Osteocyte (in vitro differentiated cells): Measurements from ENCODE around the gene SERP1. TPM values are rescaled to one million over a fixed set of nuclear protein-coding genes. Genes with fewer than 3 reads are reported as not detected.

Source experiments
- DNase-seq: peaks from one replicate; pipeline ENCODE4 v3.0.0; 2021; ENCODE audit warnings: mixed read lengths; ENCODE audit not compliant: unreplicated experiment; ENCODE audit errors: extremely low spot score
- H3K27ac Mint-ChIP-seq: one replicate; pipeline ENCODE4 v1.8.0; 2021; ENCODE audit warnings: mild to moderate bottlenecking, mixed read lengths; ENCODE audit not compliant: unreplicated experiment
- H3K27me3 Mint-ChIP-seq: one replicate; pipeline ENCODE4 v1.8.0; 2021; ENCODE audit warnings: mixed read lengths; ENCODE audit not compliant: unreplicated experiment
- H3K36me3 Mint-ChIP-seq: one replicate; pipeline ENCODE4 v1.8.0; 2021; ENCODE audit warnings: mixed read lengths; ENCODE audit not compliant: unreplicated experiment
- H3K4me1 Mint-ChIP-seq: one replicate; pipeline ENCODE4 v1.8.0; 2021; ENCODE audit warnings: mixed read lengths; ENCODE audit not compliant: unreplicated experiment
- H3K4me3 Mint-ChIP-seq: one replicate; pipeline ENCODE4 v1.8.0; 2021; ENCODE audit warnings: mild to moderate bottlenecking, moderate library complexity, mixed read lengths; ENCODE audit not compliant: unreplicated experiment
- H3K9me3 Mint-ChIP-seq: one replicate; pipeline ENCODE4 v1.8.0; 2021; ENCODE audit warnings: mixed read lengths; ENCODE audit not compliant: unreplicated experiment
- long read RNA-seq: library from polyadenylated mRNA; unstranded; transcript quantifications from one replicate; pipeline ENCODE4 v2.0.0, GENCODE V29; 2021
- total RNA-seq: library from RNA; stranded (reverse); gene quantifications from 2 replicates; pipeline ENCODE4 v1.2.1, GENCODE V29; 2021
- TF ChIP-seq, protein P1 (sequence below): fragments of 200-600 bp; sonication (generic); IDR thresholded peaks from 2 replicates; pipeline ENCODE4 v1.5.0; 2021; ENCODE audit warnings: antibody characterized with exemption, mild to moderate bottlenecking, moderate library complexity

Gene SERP1
- total RNA-seq: 81.3 and 82.1 TPM in 2 replicates
- long read RNA-seq, transcript SERP1-201 (3 exons, 3,171 nt): major isoform, 413 of 453 reads
- long read RNA-seq, transcript SERP1-206 (2 exons, 1,596 nt): minor isoform, 6 of 453 reads
- long read RNA-seq, partial matches to known transcripts: 2 of 453 reads
- long read RNA-seq, other reads (novel, unspliced or antisense): 30 of 453 reads

DNA sequence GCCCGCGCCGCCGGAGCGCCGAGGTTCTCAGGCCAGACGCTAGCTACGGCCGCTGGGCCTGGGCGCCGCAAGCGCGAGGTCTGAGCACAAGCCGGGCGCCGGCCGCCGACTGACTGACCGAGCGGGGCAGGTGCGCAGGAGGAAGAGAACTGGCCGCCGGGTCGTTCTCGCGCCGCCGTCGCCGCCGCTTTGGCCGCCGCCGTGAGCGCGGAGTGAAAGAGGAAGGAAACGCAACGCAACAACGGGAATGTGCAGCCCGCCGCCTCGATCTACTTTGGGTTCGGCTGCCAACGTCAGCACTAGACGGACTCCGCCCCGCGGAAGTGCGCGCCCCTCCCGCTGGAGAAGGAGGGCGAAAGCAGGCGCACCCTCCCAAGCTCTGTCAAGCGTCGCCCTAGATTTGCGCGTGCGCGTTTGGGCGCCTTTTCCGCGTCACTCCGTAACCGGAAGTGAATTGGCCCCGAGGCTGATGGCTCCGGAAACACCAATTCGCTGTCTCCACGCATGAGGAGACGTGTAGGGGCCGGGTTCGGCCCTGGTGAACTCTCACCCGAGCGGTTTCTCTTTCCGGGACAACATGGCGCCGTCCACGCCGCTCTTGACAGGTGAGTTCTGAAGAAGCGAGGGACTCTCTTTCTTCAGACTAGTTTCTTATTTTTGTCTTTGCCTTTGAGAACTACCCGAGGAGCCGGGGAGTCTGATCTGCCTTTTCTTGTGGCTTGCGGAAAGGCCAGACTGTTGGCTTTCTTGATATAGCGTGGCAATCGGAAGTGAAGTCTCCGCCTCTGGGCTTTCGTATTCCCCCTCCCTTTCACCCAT lies at the start of gene SERP1, which contains the start of gene EIF2A:
TSS of gene SERP1 (minus strand) at position 271 of the 819 bp plus-strand sequence. CDS start 361 bp downstream, outside the sequence.
TSS of gene EIF2A (plus strand) at position 562 of the 819 bp plus-strand sequence. CDS start at position 578, 16 bp downstream.
- peaks cover 23% of the 10 kb centered on the region for H3K36me3 Mint-ChIP-seq
- H3K4me1 Mint-ChIP-seq: peaks cover 34% of the 10 kb centered on the region
- TF ChIP-seq, protein P1, sequence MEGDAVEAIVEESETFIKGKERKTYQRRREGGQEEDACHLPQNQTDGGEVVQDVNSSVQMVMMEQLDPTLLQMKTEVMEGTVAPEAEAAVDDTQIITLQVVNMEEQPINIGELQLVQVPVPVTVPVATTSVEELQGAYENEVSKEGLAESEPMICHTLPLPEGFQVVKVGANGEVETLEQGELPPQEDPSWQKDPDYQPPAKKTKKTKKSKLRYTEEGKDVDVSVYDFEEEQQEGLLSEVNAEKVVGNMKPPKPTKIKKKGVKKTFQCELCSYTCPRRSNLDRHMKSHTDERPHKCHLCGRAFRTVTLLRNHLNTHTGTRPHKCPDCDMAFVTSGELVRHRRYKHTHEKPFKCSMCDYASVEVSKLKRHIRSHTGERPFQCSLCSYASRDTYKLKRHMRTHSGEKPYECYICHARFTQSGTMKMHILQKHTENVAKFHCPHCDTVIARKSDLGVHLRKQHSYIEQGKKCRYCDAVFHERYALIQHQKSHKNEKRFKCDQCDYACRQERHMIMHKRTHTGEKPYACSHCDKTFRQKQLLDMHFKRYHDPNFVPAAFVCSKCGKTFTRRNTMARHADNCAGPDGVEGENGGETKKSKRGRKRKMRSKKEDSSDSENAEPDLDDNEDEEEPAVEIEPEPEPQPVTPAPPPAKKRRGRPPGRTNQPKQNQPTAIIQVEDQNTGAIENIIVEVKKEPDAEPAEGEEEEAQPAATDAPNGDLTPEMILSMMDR: no peak
- peak within 1 kb of the TSS; percentile 100 for H3K4me3 Mint-ChIP-seq
- H3K27me3 Mint-ChIP-seq: no peaks in the 10 kb centered on the region
- peak within 1 kb of the TSS; percentile 100 for H3K27ac Mint-ChIP-seq
- DNase-seq: peak; percentile 100
- H3K9me3 Mint-ChIP-seq: no peaks in the 10 kb centered on the region

DNA sequence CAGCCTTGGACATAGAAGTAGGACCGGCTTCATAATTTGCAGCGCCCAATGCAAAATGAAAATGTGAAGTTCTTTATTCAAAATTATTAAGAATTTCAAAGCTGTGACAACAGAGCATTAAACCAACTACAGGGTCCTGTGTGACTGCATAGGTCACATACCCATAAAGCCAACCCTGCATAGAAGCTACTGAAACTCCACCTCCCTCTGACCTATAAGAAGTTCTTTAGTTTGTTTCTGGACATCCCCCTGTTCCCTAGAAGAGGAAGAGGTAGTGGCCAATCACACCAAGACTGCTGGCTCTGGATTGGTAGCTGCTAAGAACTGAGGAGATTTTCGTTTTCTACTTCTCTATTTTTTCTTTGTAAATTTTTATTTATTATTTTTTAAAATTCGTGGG lies 47.9 kb upstream of the SERP1 start:
- Mint-ChIP-seq H3K4me1 (peaks cover under 1% of the 10 kb centered on the region), H3K36me3 (no peaks in the 10 kb centered on the region), H3K27me3 (no peaks in the 10 kb centered on the region), H3K9me3 (no peaks in the 10 kb centered on the region), H3K4me3 (no peak overlapping the region), H3K27ac (no peak overlapping the region)
- TF ChIP-seq, protein P1: no peak
- DNase-seq: no peak

DNA sequence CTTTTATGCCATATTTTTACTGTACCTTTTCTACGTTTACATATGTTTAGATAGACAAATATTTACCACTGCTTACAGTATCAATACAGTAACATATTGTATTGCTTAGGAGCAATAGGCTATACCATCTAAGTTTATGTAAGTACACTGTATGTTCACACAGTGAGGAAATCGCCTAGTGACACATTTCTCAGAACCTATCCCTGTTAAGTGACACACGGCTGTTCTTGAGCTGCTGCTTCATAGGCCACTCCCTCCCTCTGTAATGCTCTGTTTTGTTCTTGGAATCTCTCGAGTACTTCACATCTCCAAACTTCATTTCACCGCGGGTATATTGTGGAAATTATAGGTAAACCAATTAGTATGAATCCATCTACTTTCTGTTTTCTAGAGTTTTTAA lies 43.5 kb upstream of the SERP1 start:
- Mint-ChIP-seq H3K36me3 (peaks cover 7% of the 10 kb centered on the region), H3K4me3 (no peak overlapping the region), H3K9me3 (no peaks in the 10 kb centered on the region), H3K27ac (no peak overlapping the region), H3K4me1 (no peaks in the 10 kb centered on the region), H3K27me3 (no peaks in the 10 kb centered on the region)
- TF ChIP-seq, protein P1: no peak
- DNase-seq: no peak

DNA sequence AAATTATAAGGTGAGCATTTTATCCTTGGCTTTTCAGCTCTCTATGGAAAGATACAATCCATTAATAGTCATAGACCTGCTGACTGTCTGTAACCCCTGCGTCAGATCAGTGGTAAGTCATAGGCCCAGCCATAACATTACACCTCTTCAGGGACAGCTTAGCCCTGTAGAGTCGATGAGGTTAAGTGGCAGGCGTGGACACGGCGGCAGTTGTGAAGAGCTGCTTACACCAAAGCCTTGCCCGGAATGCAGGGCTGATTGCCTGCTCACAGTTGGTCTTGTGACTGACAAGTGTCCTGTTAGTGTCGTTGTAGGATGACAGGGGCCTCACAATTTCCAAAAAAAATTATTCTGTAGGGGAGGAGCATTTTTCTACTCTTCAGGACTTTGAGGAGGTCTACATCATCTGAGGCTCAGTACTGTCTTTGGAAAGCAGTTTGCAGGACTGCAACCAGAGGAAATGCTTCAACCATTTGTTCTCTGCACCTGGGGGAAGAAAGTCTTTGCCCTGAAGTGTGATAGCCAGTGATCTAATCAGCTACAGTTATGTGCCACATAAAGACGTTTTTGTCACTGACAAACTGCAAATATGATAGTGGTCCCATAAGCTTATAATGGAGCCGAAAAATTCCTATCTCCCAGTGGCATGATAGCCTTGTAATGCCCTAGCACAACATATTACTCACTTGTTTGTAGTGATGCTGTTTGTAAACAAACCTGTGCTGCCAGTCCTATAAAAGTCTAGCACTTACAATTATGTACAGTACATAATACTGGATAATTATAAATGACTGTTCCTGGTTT lies 41.9 kb upstream of the SERP1 start:
- DNase-seq: no peak

More for the DNA sequence above, 41.9 kb upstream of the SERP1 start:
- TF ChIP-seq, protein P1: no peak
- peaks cover 10% of the 10 kb centered on the region for H3K36me3 Mint-ChIP-seq
- H3K27me3 Mint-ChIP-seq: no peaks in the 10 kb centered on the region
- no peaks in the 10 kb centered on the region for H3K4me1 Mint-ChIP-seq
- H3K27ac Mint-ChIP-seq: no peak overlapping the region
- no peak overlapping the region for H3K4me3 Mint-ChIP-seq
- no peaks in the 10 kb centered on the region for H3K9me3 Mint-ChIP-seq
